Measurements from ENCODE around the gene PSME4.

Gene PSME4

GRCh38 chr2:53913721-53914120 lies 57.1 kb downstream of the PSME4 start:
- no peaks in the 10 kb centered on the region for H3K27me3 ChIP-seq (replicated peaks; ENCODE audit: control insufficient read depth, insufficient read depth, low read length)
- H3K4me3 ChIP-seq (replicated peaks; ENCODE audit: low read depth, low read length): no peak overlapping the region
- TF ChIP-seq, protein P1, sequence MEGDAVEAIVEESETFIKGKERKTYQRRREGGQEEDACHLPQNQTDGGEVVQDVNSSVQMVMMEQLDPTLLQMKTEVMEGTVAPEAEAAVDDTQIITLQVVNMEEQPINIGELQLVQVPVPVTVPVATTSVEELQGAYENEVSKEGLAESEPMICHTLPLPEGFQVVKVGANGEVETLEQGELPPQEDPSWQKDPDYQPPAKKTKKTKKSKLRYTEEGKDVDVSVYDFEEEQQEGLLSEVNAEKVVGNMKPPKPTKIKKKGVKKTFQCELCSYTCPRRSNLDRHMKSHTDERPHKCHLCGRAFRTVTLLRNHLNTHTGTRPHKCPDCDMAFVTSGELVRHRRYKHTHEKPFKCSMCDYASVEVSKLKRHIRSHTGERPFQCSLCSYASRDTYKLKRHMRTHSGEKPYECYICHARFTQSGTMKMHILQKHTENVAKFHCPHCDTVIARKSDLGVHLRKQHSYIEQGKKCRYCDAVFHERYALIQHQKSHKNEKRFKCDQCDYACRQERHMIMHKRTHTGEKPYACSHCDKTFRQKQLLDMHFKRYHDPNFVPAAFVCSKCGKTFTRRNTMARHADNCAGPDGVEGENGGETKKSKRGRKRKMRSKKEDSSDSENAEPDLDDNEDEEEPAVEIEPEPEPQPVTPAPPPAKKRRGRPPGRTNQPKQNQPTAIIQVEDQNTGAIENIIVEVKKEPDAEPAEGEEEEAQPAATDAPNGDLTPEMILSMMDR (IDR thresholded peaks at IDR 0.05; ENCODE audit: insufficient read depth, low read length, poor library complexity, severe bottlenecking): no peak
- peaks cover 2% of the 10 kb centered on the region for H3K36me3 ChIP-seq (ENCODE audit: control insufficient read depth, insufficient read depth, low read length)
- peak; percentile 4 for DNase-seq (ENCODE audit: extremely low read depth, insufficient read length)

DNA sequence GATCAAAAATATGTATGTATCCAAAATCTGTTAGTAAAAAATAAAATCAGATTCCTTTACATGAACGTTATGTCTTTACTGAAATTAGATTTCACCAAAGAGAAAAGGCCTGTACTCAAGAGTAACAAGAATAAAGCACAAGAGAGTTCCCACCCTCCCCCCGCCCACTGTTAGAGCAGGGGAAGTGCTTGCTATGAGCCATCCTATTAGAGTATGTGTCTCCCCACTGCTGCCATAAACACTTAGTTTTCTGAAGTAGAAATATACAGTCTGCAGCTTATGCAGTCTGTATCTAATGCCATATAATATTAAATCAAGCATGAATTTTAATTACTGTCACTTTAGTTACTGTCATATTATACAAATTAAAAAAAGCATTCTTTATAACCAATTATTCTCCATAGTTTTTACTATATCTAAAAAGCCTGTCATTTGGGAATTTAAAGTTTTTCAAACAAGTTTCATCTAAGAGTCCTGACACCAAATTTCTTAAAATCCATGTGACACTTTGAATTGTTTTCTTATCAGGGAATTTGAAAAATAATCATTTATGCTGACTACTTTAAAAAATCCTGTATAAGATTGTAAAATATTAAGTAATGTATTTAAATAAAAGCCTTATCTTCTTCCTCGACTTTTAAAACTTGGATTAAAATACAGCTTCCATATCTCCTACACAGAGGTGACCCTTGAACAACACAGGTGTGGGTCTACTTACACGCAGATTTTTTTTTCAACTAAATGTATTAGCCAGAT lies 59.2 kb downstream of the PSME4 start:
- TF ChIP-seq, protein P1 (IDR thresholded peaks at IDR 0.05; ENCODE audit: insufficient read depth, low read length, poor library complexity, severe bottlenecking): no peak
- DNase-seq (ENCODE audit: extremely low read depth, insufficient read length): no peak
- Histone ChIP-seq H3K36me3 (ENCODE audit: control insufficient read depth, insufficient read depth, low read length) (peaks cover 2% of the 10 kb centered on the region), H3K4me3 (replicated peaks; ENCODE audit: low read depth, low read length) (no peak overlapping the region), H3K27me3 (replicated peaks; ENCODE audit: control insufficient read depth, insufficient read depth, low read length) (no peaks in the 10 kb centered on the region)

GRCh38 chr2:53907582-53907981 lies 63.2 kb downstream of the PSME4 start:
- Histone ChIP-seq H3K36me3 (ENCODE audit: control insufficient read depth, insufficient read depth, low read length) (peaks cover 4% of the 10 kb centered on the region), H3K4me3 (replicated peaks; ENCODE audit: low read depth, low read length) (no peak overlapping the region), H3K27me3 (replicated peaks; ENCODE audit: control insufficient read depth, insufficient read depth, low read length) (no peaks in the 10 kb centered on the region)
- TF ChIP-seq, protein P1 (IDR thresholded peaks at IDR 0.05; ENCODE audit: insufficient read depth, low read length, poor library complexity, severe bottlenecking): no peak
- no peak for DNase-seq (ENCODE audit: extremely low read depth, insufficient read length)

DNA sequence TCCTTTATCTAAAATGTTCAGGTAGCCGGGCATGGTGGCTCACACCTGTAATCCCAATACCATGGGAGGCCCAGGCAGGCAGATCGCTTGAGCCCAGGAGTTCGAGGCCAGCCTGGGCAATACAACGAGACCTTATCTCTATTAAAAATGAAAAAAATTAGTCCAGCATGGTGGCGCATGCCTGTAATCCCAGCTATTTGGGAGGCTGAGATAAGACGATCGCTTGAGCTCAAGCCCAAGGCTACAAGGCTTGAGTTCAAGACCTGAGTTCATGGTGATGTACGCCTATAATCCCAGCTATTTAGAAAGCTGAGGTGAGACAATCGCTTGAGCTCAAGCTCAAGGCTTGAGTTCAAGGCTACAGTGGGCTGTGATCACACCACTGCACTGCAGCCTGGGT lies 65.4 kb downstream of the PSME4 start:
- Histone ChIP-seq H3K4me3 (replicated peaks; ENCODE audit: low read depth, low read length) (no peak overlapping the region), H3K36me3 (ENCODE audit: control insufficient read depth, insufficient read depth, low read length) (peaks cover 8% of the 10 kb centered on the region), H3K27me3 (replicated peaks; ENCODE audit: control insufficient read depth, insufficient read depth, low read length) (no peaks in the 10 kb centered on the region)
- TF ChIP-seq, protein P1 (IDR thresholded peaks at IDR 0.05; ENCODE audit: insufficient read depth, low read length, poor library complexity, severe bottlenecking): no peak
- DNase-seq (ENCODE audit: extremely low read depth, insufficient read length): no peak

- TF ChIP-seq, protein P1 (IDR thresholded peaks at IDR 0.05; ENCODE audit: insufficient read depth, low read length, poor library complexity, severe bottlenecking): no peak
- no peak overlapping the region for H3K4me3 ChIP-seq (replicated peaks; ENCODE audit: low read depth, low read length)
- peaks cover 7% of the 10 kb centered on the region for H3K36me3 ChIP-seq (ENCODE audit: control insufficient read depth, insufficient read depth, low read length)
- no peak for DNase-seq (ENCODE audit: extremely low read depth, insufficient read length)
- H3K27me3 ChIP-seq (replicated peaks; ENCODE audit: control insufficient read depth, insufficient read depth, low read length): no peaks in the 10 kb centered on the region
These were observed 67.8 kb downstream of the PSME4 start for GRCh38 chr2:53903011-53903410.

All from GM06990 (cell line).